Activated CD4-positive, alpha-beta T cell treated with anti-CD3 and anti-CD28 coated beads, Interleukin-2, amount 50 U/mL, for 24 hours (primary cell): Measurements from ENCODE around the gene PLEKHA4.
"Not testable (repeated sequence)": the region's sequence is repeated elsewhere in the genome, so short reads cannot be mapped to it uniquely, and the experiment has no call there.

Source experiments
- DNase-seq, 2 donors: peaks; one replicate each; pipeline ENCODE4 v3.0.0-alpha.2; 2020; ENCODE audit warnings: low read depth in 1 of 2, low spot score in 1 of 2

PLEKHA4 gene

GRCh38 chr19:48868114-48868886 lies at the start of gene PLEKHA4:
Gene PLEKHA4 (minus strand): TSS chr19:48868617. CDS start chr19:48867620, 997 bp downstream.
- DNase-seq, result no peak

DNA sequence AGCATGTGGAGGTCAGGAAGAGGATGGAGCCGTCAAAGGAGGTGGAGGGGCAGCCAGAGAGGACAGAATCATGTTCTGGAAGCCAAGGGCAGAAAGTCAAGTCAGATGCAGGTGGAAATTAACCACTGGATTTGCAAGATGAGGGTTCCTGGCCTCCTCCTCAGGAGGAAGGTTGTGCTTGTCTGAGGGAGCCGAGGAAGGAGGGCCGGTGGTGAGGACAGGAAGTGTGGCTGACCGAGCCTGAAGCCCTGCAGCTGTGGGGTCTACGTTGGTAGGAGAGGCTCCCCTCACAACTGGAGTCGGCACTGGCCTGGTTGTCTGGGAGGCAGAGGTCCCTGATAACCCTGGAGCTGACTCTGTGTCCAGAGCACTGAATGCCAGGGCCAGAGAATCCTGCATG lies 49.7 kb upstream of the PLEKHA4 start:
- no peak for DNase-seq

GRCh38 chr19:48915757-48916156 lies 47.3 kb upstream of the PLEKHA4 start:
- DNase-seq, result no peak

DNA sequence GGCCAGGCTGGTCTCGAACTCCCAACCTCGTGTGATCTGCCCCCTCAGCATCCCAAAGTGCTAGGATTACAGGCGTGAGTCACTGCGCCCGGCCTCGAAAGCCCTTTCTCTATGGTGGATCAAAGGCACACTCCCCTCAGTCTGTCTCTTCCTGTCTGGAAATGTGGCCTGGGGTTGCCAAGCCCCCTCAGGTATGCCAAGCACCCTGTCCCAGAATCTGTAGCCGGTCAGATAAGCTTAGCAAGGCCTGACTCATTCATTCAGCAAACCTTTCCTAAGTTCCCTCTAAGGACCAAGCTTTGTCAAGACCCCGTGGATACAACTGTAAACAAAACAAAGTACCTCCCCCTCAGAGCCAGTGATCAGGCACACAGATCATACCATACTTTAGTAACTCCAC lies 45.8 kb upstream of the PLEKHA4 start:
- no peak for DNase-seq

DNA sequence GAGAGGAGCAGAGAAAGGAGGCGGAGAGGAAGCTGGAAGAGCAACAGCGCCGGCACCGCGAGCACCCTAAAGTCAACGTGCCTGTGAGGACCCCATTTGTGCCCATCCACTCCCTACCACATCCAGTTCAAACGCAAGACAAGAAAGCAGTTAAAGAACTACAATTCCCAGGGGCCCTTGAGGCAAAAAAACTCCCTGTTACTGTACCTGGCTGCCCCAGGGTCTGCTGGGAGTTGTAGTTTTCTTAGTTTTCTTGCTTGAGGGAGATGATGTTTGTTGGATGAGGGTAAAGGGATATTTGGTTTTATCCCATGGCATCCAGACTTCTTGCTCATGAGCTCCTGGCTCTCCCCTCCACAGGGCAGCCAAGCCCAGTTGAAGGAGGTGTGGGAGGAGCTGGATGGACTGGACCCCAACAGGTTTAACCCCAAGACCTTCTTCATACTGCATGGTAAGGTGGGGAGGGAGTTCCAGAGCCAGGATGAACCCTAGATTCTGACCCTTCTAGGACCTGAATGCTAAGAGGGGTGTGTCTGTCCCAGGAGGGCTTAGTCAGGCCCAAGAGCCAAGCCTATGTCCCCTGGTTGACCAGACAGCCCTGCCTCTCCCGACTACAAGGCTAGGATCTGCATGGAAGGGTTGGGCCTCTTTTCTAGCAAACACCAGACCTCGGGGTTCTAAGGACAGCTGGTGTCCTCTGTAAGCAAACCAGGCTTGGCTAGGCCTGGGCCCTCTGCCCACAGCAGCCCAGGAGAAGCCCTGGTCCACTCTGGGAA lies 44.9 kb upstream of the PLEKHA4 start:
- no peak for DNase-seq

DNA sequence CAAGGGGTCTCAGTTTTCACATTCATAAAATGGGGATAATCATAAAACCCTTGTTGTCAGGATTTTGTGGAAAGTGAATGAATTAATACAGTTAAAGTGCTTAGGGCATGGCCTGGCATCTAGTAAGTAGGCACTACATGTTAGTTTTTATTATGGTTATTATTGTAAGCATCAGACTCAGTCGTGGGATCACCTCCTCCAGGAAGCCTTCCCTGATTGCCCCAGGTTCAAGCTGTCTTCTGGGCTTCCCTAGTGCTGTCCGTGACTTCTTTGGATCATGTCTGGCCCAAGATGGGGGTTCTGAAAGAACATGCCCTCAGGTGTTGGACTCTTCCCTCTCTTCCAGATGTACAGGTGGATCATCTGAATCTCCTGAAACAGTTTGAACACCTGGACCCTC lies 42.4 kb upstream of the PLEKHA4 start:
- DNase-seq, result no peak

GRCh38 chr19:48909424-48910077 lies 41.1 kb upstream of the PLEKHA4 start:
- DNase-seq, result not testable (repeated sequence)

- no peak for DNase-seq
Measured at GRCh38 chr19:48907671-48908070, 39.3 kb upstream of the PLEKHA4 start.

DNA sequence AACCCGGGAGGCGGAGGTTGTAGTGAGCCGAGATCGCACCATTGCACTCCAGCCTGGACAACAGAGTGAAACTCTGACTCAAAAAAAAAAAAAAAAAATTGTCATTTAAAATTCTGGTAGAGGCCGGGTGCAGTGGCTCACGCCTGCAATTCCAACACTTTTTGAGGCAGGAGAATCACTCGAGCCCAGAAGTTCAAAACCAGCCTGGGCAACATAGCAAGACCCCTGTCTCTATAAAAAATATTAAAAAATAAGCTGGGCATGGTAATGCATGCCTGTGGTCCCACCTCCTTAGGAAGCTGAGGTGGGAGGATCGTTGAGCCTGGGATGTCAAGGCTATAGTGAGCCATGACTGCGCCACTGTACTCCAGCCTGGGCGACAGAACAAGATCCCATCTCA lies 37.9 kb upstream of the PLEKHA4 start:
- DNase-seq, result no peak

GRCh38 chr19:48905664-48906063 lies 37.2 kb upstream of the PLEKHA4 start:
- no peak for DNase-seq

DNA sequence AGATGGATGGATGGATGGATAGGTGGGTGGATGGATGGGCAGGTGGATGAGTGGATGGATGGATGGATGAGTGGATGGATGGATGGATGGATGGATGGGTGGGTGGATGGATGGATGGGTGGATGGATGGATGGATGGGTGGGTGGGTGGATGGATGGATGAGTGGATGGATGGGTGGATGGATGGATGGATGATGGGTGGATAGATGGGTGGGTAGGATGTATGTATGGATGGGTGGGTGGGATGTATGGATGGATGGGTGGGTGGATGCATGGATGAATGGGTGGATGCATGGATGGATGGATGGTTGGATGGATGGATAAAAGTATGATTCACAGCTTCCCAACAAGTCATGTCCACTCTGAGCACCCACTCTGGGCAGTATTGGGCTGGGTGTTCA lies 35.4 kb upstream of the PLEKHA4 start:
- not testable (repeated sequence) for DNase-seq

DNA sequence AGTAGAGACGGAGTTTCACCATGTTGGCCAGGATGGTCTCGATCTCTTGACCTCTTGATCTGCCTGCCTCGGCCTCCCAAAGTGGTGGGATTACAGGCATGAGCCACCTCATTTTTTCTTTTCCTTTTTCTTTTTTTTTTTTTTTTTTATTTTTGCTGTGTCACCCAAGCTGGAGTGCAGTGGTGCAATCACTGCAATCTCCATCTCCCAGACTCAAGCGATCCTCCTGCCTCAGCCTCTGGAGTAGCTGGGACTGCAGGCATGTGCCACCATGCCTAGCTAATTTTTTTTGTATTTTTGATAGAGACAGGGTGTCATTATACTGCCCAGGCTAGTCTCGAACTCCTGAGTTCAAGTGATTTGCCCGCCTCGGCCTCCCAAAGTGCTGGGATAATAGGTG lies 33.9 kb upstream of the PLEKHA4 start:
- not testable (repeated sequence) for DNase-seq

DNA sequence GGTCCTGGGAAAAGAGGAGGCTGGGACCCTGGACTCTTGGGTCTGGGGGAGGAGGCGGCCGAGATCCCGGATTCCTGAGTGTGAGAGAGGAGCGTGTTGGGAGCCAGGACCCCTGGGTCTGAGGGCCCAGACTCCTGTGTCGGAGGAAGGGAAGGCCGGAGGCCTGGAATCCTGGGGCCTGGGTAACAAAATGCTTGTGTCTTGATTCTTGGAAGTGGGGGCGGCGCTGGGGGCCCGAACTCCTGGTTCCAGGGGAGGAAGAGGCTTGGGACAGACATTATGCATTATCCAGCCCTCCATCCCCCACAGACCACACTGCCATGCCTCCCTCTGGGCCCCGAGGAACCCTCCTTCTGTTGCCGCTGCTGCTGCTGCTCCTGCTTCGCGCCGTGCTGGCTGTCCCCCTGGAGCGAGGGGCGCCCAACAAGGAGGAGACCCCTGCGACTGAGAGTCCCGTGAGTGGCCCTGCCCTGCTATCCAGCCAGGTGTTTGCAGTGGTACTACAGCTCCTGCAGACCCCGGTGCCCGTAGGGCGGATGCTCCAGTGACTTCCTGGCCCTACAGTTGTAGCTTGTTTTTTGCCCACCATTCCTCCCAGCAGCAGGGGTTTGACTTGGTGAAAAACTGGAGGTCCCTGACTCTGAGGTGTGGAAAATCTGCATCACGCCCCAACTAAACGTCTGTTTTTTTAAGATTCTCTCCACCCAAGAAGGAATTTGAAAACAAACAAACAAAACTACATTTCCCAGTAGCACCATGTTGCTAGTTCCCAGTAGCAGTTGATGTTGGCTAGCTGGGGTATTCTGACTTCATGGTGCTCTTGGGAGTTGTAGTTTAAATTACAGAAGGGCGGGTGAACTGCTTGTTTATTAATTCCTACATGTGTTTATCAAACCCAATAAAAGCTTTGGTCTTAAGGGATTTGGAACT lies 32.3 kb upstream of the PLEKHA4 start:
- no peak for DNase-seq

DNA sequence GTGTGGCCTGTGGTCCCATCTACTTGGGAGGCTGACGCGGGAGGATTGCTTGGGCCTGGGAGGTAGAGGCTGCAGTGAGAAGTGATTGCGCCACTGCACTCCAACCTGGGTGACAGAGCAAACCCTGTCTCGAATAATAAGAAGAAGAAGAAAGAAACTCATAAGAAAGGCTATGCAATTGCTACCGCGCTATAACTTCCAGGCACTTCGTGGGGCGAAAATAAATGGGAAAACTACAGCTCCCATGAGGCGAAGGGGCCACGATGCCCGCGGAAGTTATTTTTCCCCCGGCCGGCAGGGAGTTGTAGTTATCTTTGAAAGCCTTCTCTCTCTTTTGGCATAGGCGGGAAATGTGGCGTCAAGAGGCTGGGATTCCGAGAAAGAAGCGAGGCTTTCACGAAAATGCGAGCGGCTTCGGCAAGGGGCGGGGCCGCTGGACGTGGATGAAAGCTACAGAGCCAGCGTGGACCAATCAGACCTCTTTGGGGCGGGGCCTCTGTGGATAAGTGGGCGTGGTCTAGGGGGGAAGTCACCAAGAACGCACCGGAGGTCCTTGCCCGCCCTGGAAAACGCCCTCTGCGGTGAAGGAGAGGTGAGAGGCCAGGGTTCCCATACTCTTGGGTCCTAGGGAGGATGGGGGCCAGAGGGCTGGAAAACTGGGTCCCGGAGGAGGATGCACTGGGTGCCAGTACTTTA lies 31.5 kb upstream of the PLEKHA4 start, which contains the start of gene NUCB1:
NUCB1 (plus strand) TSS at position 532 of the 696 bp plus-strand sequence. CDS start 485 bp downstream, outside the sequence.
- DNase-seq, result peak; percentile 97 to 99

- not testable (repeated sequence) for DNase-seq
Measured at GRCh38 chr19:48899386-48899749, 31.0 kb upstream of the PLEKHA4 start.

DNA sequence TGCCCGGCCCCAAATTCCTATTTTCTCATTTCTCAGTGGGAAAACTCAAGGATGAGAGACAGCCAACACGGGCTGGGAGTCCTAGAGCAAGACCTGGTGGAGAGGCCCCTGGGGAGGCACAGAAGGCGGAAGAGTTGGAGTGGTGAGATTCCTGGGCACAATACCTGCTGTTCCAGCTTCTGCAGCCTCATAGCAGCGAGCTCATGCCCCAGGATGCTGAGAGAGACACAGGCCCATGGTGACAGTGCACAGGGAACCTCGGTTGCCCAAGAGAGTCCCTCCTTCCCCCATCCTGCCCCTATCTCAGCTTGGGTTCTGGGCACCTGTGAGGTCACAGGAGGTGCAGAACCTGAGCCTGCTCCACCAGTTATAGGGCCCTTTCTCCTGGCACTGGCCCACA lies 28.8 kb upstream of the PLEKHA4 start:
- no peak for DNase-seq

DNA sequence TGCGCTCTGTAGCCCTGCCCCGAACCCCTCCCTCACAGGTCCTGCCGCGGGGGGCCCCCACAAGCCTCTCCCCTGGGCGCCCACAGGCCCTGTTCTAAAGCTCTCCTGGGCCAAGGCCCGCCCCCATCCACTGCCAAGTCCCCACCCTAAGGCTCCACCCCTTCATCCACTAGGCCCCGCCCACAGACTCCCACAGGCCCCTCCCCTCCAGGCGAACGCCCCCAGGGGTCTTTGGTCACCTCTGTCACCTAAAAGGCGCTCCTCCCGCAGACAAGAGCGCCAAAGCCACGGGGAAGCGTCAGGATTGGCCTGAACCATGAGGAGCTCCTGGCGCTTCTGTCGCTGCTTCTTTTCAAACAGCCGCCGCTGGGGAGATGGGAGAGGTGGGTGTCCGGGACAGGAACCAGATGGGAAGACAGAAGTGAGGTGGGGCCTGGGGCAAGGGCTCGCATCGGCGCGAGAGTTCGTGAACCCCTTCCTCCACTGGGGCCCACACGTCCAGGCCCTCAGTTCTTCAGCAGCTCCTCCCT lies 27.8 kb upstream of the PLEKHA4 start:
- DNase-seq, result no peak

- no peak for DNase-seq
Measured at GRCh38 chr19:48895226-48895625, 26.8 kb upstream of the PLEKHA4 start.

GRCh38 chr19:48890551-48890950 lies 22.1 kb upstream of the PLEKHA4 start:
- no peak for DNase-seq

GRCh38 chr19:48889496-48889895 lies 21.1 kb upstream of the PLEKHA4 start:
- DNase-seq, result not testable (repeated sequence)
